ENCODE data around the gene CACNA2D3. TPM values are rescaled to one million over a fixed set of nuclear protein-coding genes. Genes with fewer than 3 reads are reported as not detected.

CACNA2D3 gene
- polyA plus RNA-seq, 1 donor (not counting 4 experiments of a cell fraction or from before 2014, with no cell fraction given): 0.08 TPM

GRCh38 chr3:54764911-54765310 is 642.6 kb downstream of the CACNA2D3 start:
- Histone ChIP-seq H3K79me2 (ENCODE audit: control insufficient read depth, insufficient read depth, low read length) (no peaks in the 10 kb centered on the region), H3K4me2 (ENCODE audit: control insufficient read depth, extremely low read depth, insufficient read depth, low read depth, low read length) (no peak overlapping the region), H3K9me1 (ENCODE audit: control insufficient read depth, extremely low read depth, insufficient read depth, low read length) (no peaks in the 10 kb centered on the region), H3K4me1 (ENCODE audit: control insufficient read depth, extremely low read depth, insufficient read depth, low read length) (no peaks in the 10 kb centered on the region), H4K20me1 (ENCODE audit: control insufficient read depth, extremely low read depth, insufficient read depth, low read length) (no peaks in the 10 kb centered on the region), H3K27me3 (ENCODE audit: control insufficient read depth, extremely low read depth, insufficient read depth, low read length) (no peaks in the 10 kb centered on the region), H3K36me3 (ENCODE audit: control insufficient read depth in 2 of 2, extremely low read depth in 1 of 2, insufficient read depth in 2 of 2, low read length in 2 of 2) (no peaks in the 10 kb centered on the region), H3K9ac (ENCODE audit: control insufficient read depth, extremely low read depth, insufficient read depth, low read length) (no peak overlapping the region), H2AFZ (ENCODE audit: control insufficient read depth, low read length) (no peak overlapping the region), H3K4me3 (ENCODE audit: control insufficient read depth in 2 of 3, extremely low read depth in 1 of 3, insufficient read depth in 2 of 3, low read depth in 1 of 3, low read length in 3 of 3) (no peak overlapping the region), H3K9me3 (ENCODE audit: control insufficient read depth, low read depth, low read length) (no peaks in the 10 kb centered on the region), H3K27ac (ENCODE audit: control insufficient read depth, insufficient read depth, low read length) (no peak overlapping the region)
- TF ChIP-seq, protein P1, sequence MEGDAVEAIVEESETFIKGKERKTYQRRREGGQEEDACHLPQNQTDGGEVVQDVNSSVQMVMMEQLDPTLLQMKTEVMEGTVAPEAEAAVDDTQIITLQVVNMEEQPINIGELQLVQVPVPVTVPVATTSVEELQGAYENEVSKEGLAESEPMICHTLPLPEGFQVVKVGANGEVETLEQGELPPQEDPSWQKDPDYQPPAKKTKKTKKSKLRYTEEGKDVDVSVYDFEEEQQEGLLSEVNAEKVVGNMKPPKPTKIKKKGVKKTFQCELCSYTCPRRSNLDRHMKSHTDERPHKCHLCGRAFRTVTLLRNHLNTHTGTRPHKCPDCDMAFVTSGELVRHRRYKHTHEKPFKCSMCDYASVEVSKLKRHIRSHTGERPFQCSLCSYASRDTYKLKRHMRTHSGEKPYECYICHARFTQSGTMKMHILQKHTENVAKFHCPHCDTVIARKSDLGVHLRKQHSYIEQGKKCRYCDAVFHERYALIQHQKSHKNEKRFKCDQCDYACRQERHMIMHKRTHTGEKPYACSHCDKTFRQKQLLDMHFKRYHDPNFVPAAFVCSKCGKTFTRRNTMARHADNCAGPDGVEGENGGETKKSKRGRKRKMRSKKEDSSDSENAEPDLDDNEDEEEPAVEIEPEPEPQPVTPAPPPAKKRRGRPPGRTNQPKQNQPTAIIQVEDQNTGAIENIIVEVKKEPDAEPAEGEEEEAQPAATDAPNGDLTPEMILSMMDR (optimal IDR thresholded peaks at IDR 0.05 in 1 of 3, IDR thresholded peaks at IDR 0.05 in 1 of 3, conservative IDR thresholded peaks at IDR 0.05 in 1 of 3; ENCODE audit: extremely low read depth in 1 of 3, insufficient read depth in 2 of 3, low read length in 3 of 3): no peak
- TF ChIP-seq EZH2 (IDR thresholded peaks at IDR 0.05; ENCODE audit: low read length): no peak
- DNase-seq (ENCODE audit: low read depth, low spot score): no peak
- no peak for FAIRE-seq
- dilution Hi-C loops (cut with MboI; ENCODE audit: extremely low pct_ligation_motif_present, low sequenced_read_pairs): no loop called here

DNA sequence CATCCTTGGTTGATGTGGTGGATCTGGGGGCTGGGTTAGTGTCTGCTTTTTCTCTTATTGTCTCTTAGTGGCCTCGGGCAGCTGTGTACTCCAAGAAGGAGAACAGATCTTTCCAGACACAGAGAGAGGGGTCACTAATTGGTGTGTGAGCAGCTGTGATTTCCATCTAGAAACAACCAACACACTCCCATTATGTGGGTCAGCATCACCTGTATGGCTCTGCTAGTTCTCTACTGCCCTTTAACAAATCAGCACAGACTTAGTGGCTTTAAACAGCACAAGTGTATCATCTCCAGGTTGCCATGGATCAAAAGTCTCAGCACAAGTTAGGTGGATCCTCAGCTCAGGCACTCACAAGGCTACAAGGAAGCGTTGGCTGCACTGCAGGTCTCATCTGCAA is 648.7 kb downstream of the CACNA2D3 start:
- Histone ChIP-seq H3K9ac (ENCODE audit: control insufficient read depth, extremely low read depth, insufficient read depth, low read length) (no peak overlapping the region), H3K9me3 (ENCODE audit: control insufficient read depth, low read depth, low read length) (no peaks in the 10 kb centered on the region), H3K79me2 (ENCODE audit: control insufficient read depth, insufficient read depth, low read length) (no peaks in the 10 kb centered on the region), H3K27ac (ENCODE audit: control insufficient read depth, insufficient read depth, low read length) (no peak overlapping the region), H3K4me2 (ENCODE audit: control insufficient read depth, extremely low read depth, insufficient read depth, low read depth, low read length) (no peak overlapping the region), H3K4me1 (ENCODE audit: control insufficient read depth, extremely low read depth, insufficient read depth, low read length) (no peaks in the 10 kb centered on the region), H4K20me1 (ENCODE audit: control insufficient read depth, extremely low read depth, insufficient read depth, low read length) (no peaks in the 10 kb centered on the region), H3K9me1 (ENCODE audit: control insufficient read depth, extremely low read depth, insufficient read depth, low read length) (no peaks in the 10 kb centered on the region), H3K27me3 (ENCODE audit: control insufficient read depth, extremely low read depth, insufficient read depth, low read length) (no peaks in the 10 kb centered on the region), H3K36me3 (ENCODE audit: control insufficient read depth in 2 of 2, extremely low read depth in 1 of 2, insufficient read depth in 2 of 2, low read length in 2 of 2) (no peaks in the 10 kb centered on the region), H2AFZ (ENCODE audit: control insufficient read depth, low read length) (no peak overlapping the region), H3K4me3 (ENCODE audit: control insufficient read depth in 2 of 3, extremely low read depth in 1 of 3, insufficient read depth in 2 of 3, low read depth in 1 of 3, low read length in 3 of 3) (no peak overlapping the region)
- no peak for TF ChIP-seq EZH2 (IDR thresholded peaks at IDR 0.05; ENCODE audit: low read length)
- TF ChIP-seq, protein P1 (optimal IDR thresholded peaks at IDR 0.05 in 1 of 3, IDR thresholded peaks at IDR 0.05 in 1 of 3, conservative IDR thresholded peaks at IDR 0.05 in 1 of 3; ENCODE audit: extremely low read depth in 1 of 3, insufficient read depth in 2 of 3, low read length in 3 of 3): no peak
- no peak for DNase-seq (ENCODE audit: low read depth, low spot score)
- no peak for FAIRE-seq
- dilution Hi-C loops (cut with MboI; ENCODE audit: extremely low pct_ligation_motif_present, low sequenced_read_pairs): no loop called here
